Activated naive CD8-positive, alpha-beta T cell treated with anti-CD3 and anti-CD28 coated beads, Interleukin-2, amount 10 ng/mL, durations not matched to agents 7 days and 5 days (primary cell): Measurements from ENCODE around the gene CNTFR. TPM values are rescaled to one million over a fixed set of nuclear protein-coding genes. Genes with fewer than 3 reads are reported as not detected.

Experiments
- ATAC-seq: fragments of 150-1000 bp; cut with Tn5 transposase; one replicate; pipeline ENCODE4 v1.10.0; 2021; ENCODE audit warnings: low read depth, moderate library complexity
- POLR2A ChIA-PET: fragments of 350-600 bp; sonication (Branson Sonifier 250); formaldehyde crosslinking; loops from one replicate; lab custom pipeline; 2021; ENCODE audit warnings: antibody characterized with exemption; lab: Charles Lee
- DNase-seq: peaks from one replicate; pipeline ENCODE4 v3.0.0; 2021
- H3K27ac Mint-ChIP-seq: one replicate; pipeline ENCODE4 v1.8.0; 2022; ENCODE audit warnings: mild to moderate bottlenecking, mixed read lengths
- H3K27me3 Mint-ChIP-seq: one replicate; pipeline ENCODE4 v1.8.0; 2022; ENCODE audit warnings: mild to moderate bottlenecking, moderate library complexity, mixed read lengths
- H3K36me3 Mint-ChIP-seq: one replicate; pipeline ENCODE4 v1.8.0; 2021; ENCODE audit warnings: mild to moderate bottlenecking, mixed read lengths
- H3K4me1 Mint-ChIP-seq: one replicate; pipeline ENCODE4 v1.8.0; 2021; ENCODE audit warnings: mixed read lengths
- H3K4me3 Mint-ChIP-seq: one replicate; pipeline ENCODE4 v1.8.0; 2022; ENCODE audit warnings: mild to moderate bottlenecking, moderate library complexity, mixed read lengths
- H3K9me3 Mint-ChIP-seq: one replicate; pipeline ENCODE4 v1.8.0; 2021; ENCODE audit warnings: mixed read lengths
- total RNA-seq, 2 experiments: library from RNA; stranded (reverse); gene quantifications; one replicate each; pipeline ENCODE4 v1.2.3, GENCODE V29; 2021

The CNTFR gene
- total RNA-seq, 2 experiments from 2014 or later: not detected

- no peaks in the 10 kb centered on the region for H3K9me3 Mint-ChIP-seq
- ATAC-seq: no peak
- peaks cover 36% of the 10 kb centered on the region for H3K27me3 Mint-ChIP-seq
- H3K4me1 Mint-ChIP-seq: peaks cover 8% of the 10 kb centered on the region
- H3K27ac Mint-ChIP-seq: no peak overlapping the region
- peak overlapping the region; percentile 67 for H3K4me3 Mint-ChIP-seq
- H3K36me3 Mint-ChIP-seq: no peaks in the 10 kb centered on the region
- POLR2A ChIA-PET: interaction anchor here (0.5 kb wide), 1 partner anchor 316 kb away, joined by 3 read pairs; no protein-coding TSS in a partner anchor
- DNase-seq: no peak
Observed at GRCh38 chr9:34522091-34522887, 67.2 kb downstream of the CNTFR start.

GRCh38 chr9:34521406-34522045 lies 68.0 kb downstream of the CNTFR start:
- peaks cover 34% of the 10 kb centered on the region for H3K27me3 Mint-ChIP-seq
- H3K36me3 Mint-ChIP-seq: no peaks in the 10 kb centered on the region
- H3K27ac Mint-ChIP-seq: no peak overlapping the region
- H3K4me1 Mint-ChIP-seq: peaks cover 8% of the 10 kb centered on the region
- DNase-seq (no peak), ATAC-seq (no peak)
- H3K9me3 Mint-ChIP-seq: no peaks in the 10 kb centered on the region
- POLR2A ChIA-PET: no interaction called here
- H3K4me3 Mint-ChIP-seq: no peak overlapping the region

GRCh38 chr9:34520505-34521385 lies 68.8 kb downstream of the CNTFR start:
- POLR2A ChIA-PET: interaction anchor here (0.6 kb wide), 1 partner anchor 87 kb away, joined by 4 read pairs; no protein-coding TSS in a partner anchor
- Mint-ChIP-seq H3K36me3 (no peaks in the 10 kb centered on the region), H3K27me3 (peaks cover 31% of the 10 kb centered on the region), H3K4me1 (peaks cover 8% of the 10 kb centered on the region), H3K9me3 (no peaks in the 10 kb centered on the region), H3K4me3 (no peak overlapping the region), H3K27ac (no peak overlapping the region)
- ATAC-seq (no peak), DNase-seq (no peak)

DNA sequence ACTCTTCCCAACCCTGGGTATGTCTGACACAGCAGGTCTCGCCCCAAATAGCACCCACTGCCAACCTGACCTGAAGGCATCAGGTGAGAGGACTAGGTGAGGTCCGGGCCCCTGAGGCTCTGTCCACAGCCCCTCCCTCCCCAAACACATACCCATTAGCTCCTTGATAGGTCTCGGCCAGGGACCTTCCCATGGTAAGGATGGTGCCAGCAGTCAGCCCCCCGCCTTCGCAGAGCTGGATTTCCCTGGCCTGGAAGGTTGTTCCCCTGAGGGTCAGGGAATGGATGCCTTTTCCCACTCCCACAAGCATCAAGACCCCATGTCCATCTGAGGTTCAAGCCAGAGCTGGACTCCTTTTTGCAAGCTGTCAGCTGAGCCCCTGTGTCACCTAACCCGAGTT lies 69.4 kb downstream of the CNTFR start:
- ATAC-seq (no peak), DNase-seq (no peak)
- H3K9me3 Mint-ChIP-seq: no peaks in the 10 kb centered on the region
- no peaks in the 10 kb centered on the region for H3K36me3 Mint-ChIP-seq
- POLR2A ChIA-PET: interaction anchor here (0.6 kb wide), 1 partner anchor 88 kb away, joined by 4 read pairs; no protein-coding TSS in a partner anchor
- H3K4me3 Mint-ChIP-seq: no peak overlapping the region
- H3K4me1 Mint-ChIP-seq: peaks cover 8% of the 10 kb centered on the region
- H3K27ac Mint-ChIP-seq: no peak overlapping the region
- peaks cover 25% of the 10 kb centered on the region for H3K27me3 Mint-ChIP-seq

DNA sequence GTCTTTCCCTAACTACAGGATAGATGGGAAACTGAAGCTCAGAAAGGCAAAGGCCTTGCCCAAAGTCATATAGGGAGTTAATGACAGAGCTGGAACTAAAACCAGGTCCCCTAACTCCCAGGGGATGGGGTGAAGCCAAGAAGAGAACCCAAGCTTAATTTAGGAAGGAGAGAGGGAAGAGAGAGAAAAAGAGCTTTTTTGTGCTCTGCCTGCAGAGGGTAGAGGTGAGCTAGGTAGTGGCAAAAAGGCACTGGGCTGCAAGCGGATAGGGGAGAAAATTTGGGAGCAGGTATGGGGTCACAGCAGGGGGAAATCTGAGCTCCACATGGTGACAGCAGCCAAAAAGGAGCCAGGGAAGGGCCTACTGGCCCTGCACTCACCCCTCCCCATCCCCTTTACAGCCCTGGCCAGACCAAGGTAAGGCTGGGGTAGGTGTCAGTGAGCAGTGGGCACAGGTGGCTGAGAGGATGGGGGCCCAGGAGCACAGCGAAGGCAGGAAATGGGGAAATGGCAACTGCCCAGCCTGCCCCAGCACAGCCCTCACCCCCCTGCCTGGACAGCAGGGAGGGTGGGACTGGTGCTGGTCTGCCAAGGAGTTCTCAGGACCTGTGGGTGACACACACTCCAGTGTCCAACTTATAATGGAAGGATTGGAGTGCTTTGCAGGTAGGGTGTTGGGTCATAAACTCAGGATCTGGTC lies 70.1 kb downstream of the CNTFR start:
- ATAC-seq (no peak), DNase-seq (no peak)
- Mint-ChIP-seq H3K27ac (no peak overlapping the region), H3K4me1 (peaks cover 3% of the 10 kb centered on the region), H3K4me3 (no peak overlapping the region), H3K27me3 (peaks cover 19% of the 10 kb centered on the region), H3K36me3 (no peaks in the 10 kb centered on the region), H3K9me3 (no peaks in the 10 kb centered on the region)
- POLR2A ChIA-PET: no interaction called here

DNA sequence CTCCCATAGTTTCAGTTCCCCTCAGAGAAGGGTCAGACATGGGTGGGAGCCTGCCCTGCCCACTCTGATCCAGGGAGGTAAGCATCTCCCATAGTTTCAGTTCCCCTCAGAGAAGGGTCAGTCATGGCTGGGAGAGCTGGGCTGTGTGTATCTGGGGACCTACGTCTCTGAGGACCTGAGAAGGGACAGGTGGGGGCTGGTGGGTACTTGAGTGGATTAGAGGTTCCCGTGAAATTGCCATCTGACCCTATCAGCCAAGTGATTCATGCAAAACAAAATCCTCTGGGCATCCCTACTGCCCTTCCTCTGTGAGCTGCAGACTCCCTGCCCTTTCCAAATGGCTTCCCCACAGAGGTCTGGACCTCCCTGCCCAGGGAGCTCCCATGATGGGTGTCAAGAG lies 70.6 kb downstream of the CNTFR start:
- POLR2A ChIA-PET: no interaction called here
- Mint-ChIP-seq H3K9me3 (no peaks in the 10 kb centered on the region), H3K36me3 (no peaks in the 10 kb centered on the region), H3K27ac (no peak overlapping the region), H3K27me3 (peaks cover 13% of the 10 kb centered on the region), H3K4me1 (peaks cover 3% of the 10 kb centered on the region), H3K4me3 (no peak overlapping the region)
- no peak for DNase-seq
- no peak for ATAC-seq

- Mint-ChIP-seq H3K9me3 (no peaks in the 10 kb centered on the region), H3K27ac (no peak overlapping the region), H3K4me3 (no peak overlapping the region), H3K36me3 (no peaks in the 10 kb centered on the region), H3K27me3 (peaks cover 10% of the 10 kb centered on the region), H3K4me1 (peaks cover 3% of the 10 kb centered on the region)
- ATAC-seq (no peak), DNase-seq (no peak)
- POLR2A ChIA-PET: no interaction called here
Observed at GRCh38 chr9:34518110-34518616, 71.4 kb downstream of the CNTFR start.

GRCh38 chr9:34517185-34517584 lies 72.3 kb downstream of the CNTFR start:
- H3K4me3 Mint-ChIP-seq: no peak overlapping the region
- DNase-seq (no peak), ATAC-seq (no peak)
- H3K36me3 Mint-ChIP-seq: no peaks in the 10 kb centered on the region
- POLR2A ChIA-PET: no interaction called here
- H3K4me1 Mint-ChIP-seq: no peaks in the 10 kb centered on the region
- peaks cover 7% of the 10 kb centered on the region for H3K27me3 Mint-ChIP-seq
- H3K27ac Mint-ChIP-seq: no peak overlapping the region
- no peaks in the 10 kb centered on the region for H3K9me3 Mint-ChIP-seq

GRCh38 chr9:34515959-34516358 lies 73.6 kb downstream of the CNTFR start:
- Mint-ChIP-seq H3K4me1 (no peaks in the 10 kb centered on the region), H3K4me3 (no peak overlapping the region), H3K27me3 (peaks cover 7% of the 10 kb centered on the region), H3K9me3 (no peaks in the 10 kb centered on the region), H3K36me3 (no peaks in the 10 kb centered on the region), H3K27ac (no peak overlapping the region)
- DNase-seq (no peak), ATAC-seq (no peak)
- POLR2A ChIA-PET: no interaction called here

- H3K27me3 Mint-ChIP-seq: peaks cover 7% of the 10 kb centered on the region
- no peaks in the 10 kb centered on the region for H3K4me1 Mint-ChIP-seq
- no peak overlapping the region for H3K27ac Mint-ChIP-seq
- H3K4me3 Mint-ChIP-seq: no peak overlapping the region
- POLR2A ChIA-PET: no interaction called here
- no peaks in the 10 kb centered on the region for H3K9me3 Mint-ChIP-seq
- ATAC-seq: no peak
- DNase-seq: no peak
- H3K36me3 Mint-ChIP-seq: no peaks in the 10 kb centered on the region
Observed at GRCh38 chr9:34514816-34515215, 74.7 kb downstream of the CNTFR start.

DNA sequence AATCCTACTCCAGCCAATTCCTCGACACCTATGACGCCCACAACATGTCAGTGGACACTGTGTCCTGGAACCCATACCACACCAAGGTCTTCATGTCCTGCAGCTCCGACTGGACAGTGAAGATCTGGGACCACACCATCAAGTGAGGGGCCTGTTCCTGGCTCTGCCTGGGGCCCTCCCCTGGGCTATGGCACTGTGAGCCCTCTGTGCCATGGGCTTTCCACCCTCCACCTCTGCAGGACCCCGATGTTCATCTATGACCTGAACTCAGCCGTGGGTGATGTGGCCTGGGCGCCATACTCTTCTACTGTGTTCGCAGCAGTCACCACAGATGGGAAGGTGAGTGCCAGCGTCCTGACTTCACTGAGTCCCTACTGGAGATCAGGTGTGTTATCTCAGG lies 75.1 kb downstream of the CNTFR start:
- H3K4me3 Mint-ChIP-seq: no peak overlapping the region
- POLR2A ChIA-PET: no interaction called here
- no peak for DNase-seq
- H3K9me3 Mint-ChIP-seq: no peaks in the 10 kb centered on the region
- peaks cover 7% of the 10 kb centered on the region for H3K27me3 Mint-ChIP-seq
- H3K36me3 Mint-ChIP-seq: no peaks in the 10 kb centered on the region
- no peak overlapping the region for H3K27ac Mint-ChIP-seq
- H3K4me1 Mint-ChIP-seq: no peaks in the 10 kb centered on the region
- ATAC-seq: no peak

GRCh38 chr9:34513567-34514214 lies 75.8 kb downstream of the CNTFR start:
- POLR2A ChIA-PET: no interaction called here
- Mint-ChIP-seq H3K27ac (no peak overlapping the region), H3K27me3 (peaks cover 7% of the 10 kb centered on the region), H3K9me3 (no peaks in the 10 kb centered on the region), H3K4me3 (no peak overlapping the region), H3K4me1 (no peaks in the 10 kb centered on the region), H3K36me3 (no peaks in the 10 kb centered on the region)
- DNase-seq (no peak), ATAC-seq (no peak)
